Thyroid gland (tissue), 4 donors: ENCODE measurements around the gene WDR81. TPM values are rescaled to one million over a fixed set of nuclear protein-coding genes. Genes with fewer than 3 reads are reported as not detected.

Source experiments
- DNase-seq, 2 donors: peaks; one replicate each; pipeline ENCODE4 v3.0.0-alpha.2; 2019
- H3K27ac ChIP-seq, 3 donors: fragments of 200-600 bp; sonication (generic); 1 replicate in 2 of 3; 2 replicates in 1 of 3; pipeline ENCODE4 v1.5.1; 2016 to 2019; ENCODE audit warnings: mild to moderate bottlenecking in 1 of 3, moderate library complexity in 1 of 3
- H3K27me3 ChIP-seq: fragments of 200-600 bp; sonication (generic); one replicate; pipeline ENCODE4 v1.5.1; 2019
- H3K36me3 ChIP-seq, 2 donors: fragments of 200-600 bp; sonication (generic); one replicate each; pipeline ENCODE4 v1.5.1; 2016 to 2019
- H3K4me1 ChIP-seq, 2 donors: fragments of 200-600 bp; sonication (generic); one replicate each; pipeline ENCODE4 v1.5.1; 2017 to 2019
- H3K4me3 ChIP-seq, 3 donors: fragments of 200-600 bp; sonication (generic); replicated peaks in 1 of 3; 1 replicate in 2 of 3; 2 replicates in 1 of 3; pipeline ENCODE4 v1.5.1; 2016; ENCODE audit warnings: mild to moderate bottlenecking in 1 of 3
- H3K9me3 ChIP-seq: fragments of 200-600 bp; sonication (generic); one replicate; pipeline ENCODE4 v1.5.1; 2017
- POLR2A ChIP-seq, 2 donors: fragments of 450-650 bp; IDR thresholded peaks; one replicate each; pipeline ENCODE4 v1.6.1; 2017; ENCODE audit warnings: antibody characterized with exemption in 2 of 2, mild to moderate bottlenecking in 2 of 2, moderate library complexity in 1 of 2
- WGBS, 2 donors: methylation state at CpG; one replicate each; pipeline ENCODE4 v1.1.5; 2017; 5-methylcytosine and 5-hydroxymethylcytosine counted together
- intact Hi-C: fragments of 100-400 bp; cut with DNase I; formaldehyde crosslinking; loops from one replicate; pipeline ENCODE4 v1.15.1; 2023
- total RNA-seq, 4 donors: library from RNA; depleted of rRNA; stranded (reverse); fragments of >200 nt; gene quantifications; one replicate each; pipeline ENCODE4 v1.2.3, GENCODE V29; 2016
- TF ChIP-seq, protein P1 (sequence below), 6 experiments: fragments of 200-600 bp in 3 of 6; fragments of 450-650 bp in 3 of 6; sonication (generic) in 3 of 6; IDR thresholded peaks; one replicate each; pipeline ENCODE4 v1.5.1; 2016 to 2019; ENCODE audit warnings: antibody characterized with exemption in 6 of 6, mild to moderate bottlenecking in 2 of 6, inconsistent platforms in 1 of 6, moderate library complexity in 1 of 6

WDR81 gene
- total RNA-seq, 4 donors from 2014 or later: 25.6 to 31.0 (median 30.3) TPM

DNA sequence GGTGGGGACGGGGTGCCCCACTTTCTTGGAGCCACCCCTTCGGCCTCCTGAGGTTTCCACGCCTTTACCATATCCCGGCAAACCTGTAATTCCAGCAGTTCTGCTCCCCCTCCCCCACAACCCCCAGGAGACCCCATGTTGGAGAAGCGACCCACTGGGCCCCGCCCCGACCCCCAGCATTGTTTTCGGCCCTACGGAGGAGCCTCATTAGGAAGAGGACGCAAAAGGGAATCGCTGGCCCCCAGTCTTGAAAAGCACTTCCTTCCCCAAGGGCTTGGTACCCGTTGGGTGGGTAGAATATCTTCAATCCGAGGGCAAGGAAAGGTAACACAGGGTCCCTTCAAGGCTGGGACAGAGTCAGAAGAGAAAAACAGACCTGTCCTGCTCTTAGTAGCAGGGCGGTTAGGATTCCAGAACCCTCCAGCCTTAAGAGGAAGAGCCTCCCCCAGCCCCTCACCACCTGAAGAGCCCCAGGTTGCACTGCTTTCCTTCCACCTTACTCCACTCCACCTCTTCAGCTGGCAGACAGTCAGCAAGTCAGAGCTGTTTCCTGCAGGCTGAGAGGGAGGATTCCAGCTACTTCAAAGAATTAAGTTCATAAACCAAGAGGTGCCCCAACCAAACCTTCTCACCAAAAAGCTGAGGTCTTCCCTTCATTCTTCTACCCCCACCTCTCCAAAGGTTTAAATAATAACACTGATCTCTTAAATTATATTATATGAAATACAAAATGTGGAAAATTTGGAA, 13.5 kb upstream of the WDR81 start:
- Histone ChIP-seq H3K4me3 (peak overlapping the region in 2 of 3 donors; percentile 56 to 62), H3K4me1 (peaks cover 26 to 35% of the 10 kb centered on the region in 2 donors), H3K27ac (peak overlapping the region; percentile 58 to 71 (median 64)), H3K27me3 (no peaks in the 10 kb centered on the region), H3K36me3 (peaks cover 19 to 24% of the 10 kb centered on the region in 2 donors), H3K9me3 (no peaks in the 10 kb centered on the region)
- 25 to 31% methylated on average over 4 to 14 of the region's 14 CpGs for WGBS, 2 donors
- TF ChIP-seq, protein P1, sequence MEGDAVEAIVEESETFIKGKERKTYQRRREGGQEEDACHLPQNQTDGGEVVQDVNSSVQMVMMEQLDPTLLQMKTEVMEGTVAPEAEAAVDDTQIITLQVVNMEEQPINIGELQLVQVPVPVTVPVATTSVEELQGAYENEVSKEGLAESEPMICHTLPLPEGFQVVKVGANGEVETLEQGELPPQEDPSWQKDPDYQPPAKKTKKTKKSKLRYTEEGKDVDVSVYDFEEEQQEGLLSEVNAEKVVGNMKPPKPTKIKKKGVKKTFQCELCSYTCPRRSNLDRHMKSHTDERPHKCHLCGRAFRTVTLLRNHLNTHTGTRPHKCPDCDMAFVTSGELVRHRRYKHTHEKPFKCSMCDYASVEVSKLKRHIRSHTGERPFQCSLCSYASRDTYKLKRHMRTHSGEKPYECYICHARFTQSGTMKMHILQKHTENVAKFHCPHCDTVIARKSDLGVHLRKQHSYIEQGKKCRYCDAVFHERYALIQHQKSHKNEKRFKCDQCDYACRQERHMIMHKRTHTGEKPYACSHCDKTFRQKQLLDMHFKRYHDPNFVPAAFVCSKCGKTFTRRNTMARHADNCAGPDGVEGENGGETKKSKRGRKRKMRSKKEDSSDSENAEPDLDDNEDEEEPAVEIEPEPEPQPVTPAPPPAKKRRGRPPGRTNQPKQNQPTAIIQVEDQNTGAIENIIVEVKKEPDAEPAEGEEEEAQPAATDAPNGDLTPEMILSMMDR (IDR thresholded peaks at IDR 0.05): no peak
- TF ChIP-seq POLR2A (IDR thresholded peaks at IDR 0.05): no peak
- intact Hi-C loops: loop anchor here (5.0 to 10.0 kb wide), 2 partner anchors 39 to 136 kb away; no protein-coding TSS in a partner anchor
- DNase-seq: peak; percentile 36 to 37

- no peak overlapping the region for H3K27ac ChIP-seq
Measured at GRCh38 chr17:1711804-1712203, 12.7 kb upstream of the WDR81 start.

DNA sequence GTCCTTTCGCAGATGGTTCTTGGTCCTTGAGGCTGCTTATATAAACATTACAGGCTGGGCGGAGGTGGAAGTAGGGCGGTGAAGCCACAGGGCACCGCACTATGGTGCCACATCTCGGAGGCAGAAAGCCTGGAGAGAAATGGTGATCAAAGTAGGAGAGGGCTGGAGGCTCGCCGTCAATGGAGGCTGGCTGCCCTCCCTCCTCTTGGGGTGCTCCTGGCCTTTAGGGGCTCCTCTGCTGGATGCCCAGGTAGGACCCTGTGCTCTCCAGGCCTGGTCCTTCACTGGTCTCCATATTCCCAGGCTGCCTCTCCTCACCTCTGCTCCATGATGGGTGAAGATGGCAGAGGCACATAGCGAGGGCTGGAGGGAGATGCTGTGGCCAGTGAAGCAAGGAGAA, 12.2 kb upstream of the WDR81 start:
- Histone ChIP-seq H3K27ac (peak overlapping the region in 1 of 3 donors; percentile 100), H3K9me3 (no peaks in the 10 kb centered on the region), H3K36me3 (peaks cover 19 to 24% of the 10 kb centered on the region in 2 donors), H3K4me1 (peaks cover 26 to 35% of the 10 kb centered on the region in 2 donors), H3K4me3 (no peak overlapping the region), H3K27me3 (no peaks in the 10 kb centered on the region)
- intact Hi-C loops: loop anchor here (5.0 to 10.0 kb wide), 2 partner anchors 40 to 137 kb away; no protein-coding TSS in a partner anchor
- no peak for TF ChIP-seq POLR2A (IDR thresholded peaks at IDR 0.05)
- WGBS, 2 donors: 86 to 90% methylated on average over 8 of the region's 8 CpGs
- DNase-seq: no peak

More at GRCh38 chr17:1711804-1712203, 12.7 kb upstream of the WDR81 start:
- TF ChIP-seq, protein P1 (IDR thresholded peaks at IDR 0.05): no peak
- TF ChIP-seq POLR2A (IDR thresholded peaks at IDR 0.05): no peak
- H3K27me3 ChIP-seq: no peaks in the 10 kb centered on the region
- no peaks in the 10 kb centered on the region for H3K9me3 ChIP-seq
- peaks cover 26 to 35% of the 10 kb centered on the region in 2 donors for H3K4me1 ChIP-seq
- intact Hi-C loops: loop anchor here (5.0 to 10.0 kb wide), 2 partner anchors 40 to 137 kb away; no protein-coding TSS in a partner anchor
- H3K36me3 ChIP-seq: peaks cover 19 to 24% of the 10 kb centered on the region in 2 donors
- no peak overlapping the region for H3K4me3 ChIP-seq
- no peak for DNase-seq
- 76 to 85% methylated on average over 4 of the region's 4 CpGs for WGBS, 2 donors

DNA sequence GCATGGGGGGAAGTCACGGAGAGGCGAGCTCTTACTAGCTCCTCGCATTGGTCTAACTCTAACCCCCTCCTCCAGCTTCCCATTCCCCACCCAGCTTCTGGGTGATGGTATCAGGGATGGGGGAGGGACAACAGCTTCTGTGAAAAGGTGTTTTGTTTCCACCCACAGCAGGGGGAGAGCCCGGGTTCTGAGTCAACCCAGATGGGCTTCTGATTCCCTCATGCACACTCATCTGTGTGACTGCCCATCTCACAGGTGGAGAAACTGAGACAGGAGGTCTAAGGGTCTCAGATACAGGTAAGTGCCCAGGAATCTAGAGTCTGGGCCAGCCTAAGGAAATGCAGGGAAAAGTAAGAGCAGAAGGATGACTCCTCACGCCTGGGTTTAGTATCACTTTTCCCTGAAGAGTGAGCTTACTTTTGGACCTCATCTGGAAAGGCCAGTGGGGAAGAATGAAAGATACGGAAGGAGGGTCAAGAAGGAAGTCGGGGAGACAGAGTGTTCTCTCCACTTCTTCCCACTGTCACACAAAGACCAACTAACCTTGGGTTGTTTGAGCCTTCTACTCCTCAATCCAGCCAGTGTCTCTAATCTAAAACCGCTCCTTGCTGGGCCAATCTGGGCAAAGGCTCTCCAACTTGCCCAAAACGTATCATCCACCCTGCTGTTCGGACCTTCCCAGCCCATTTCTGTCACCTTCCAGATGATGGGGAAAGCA, 11.2 kb upstream of the WDR81 start:
- no peaks in the 10 kb centered on the region for H3K9me3 ChIP-seq
- H3K4me3 ChIP-seq: peak overlapping the region in 1 of 3 donors; percentile 99
- H3K27me3 ChIP-seq: no peaks in the 10 kb centered on the region
- peaks cover 26 to 42% of the 10 kb centered on the region in 2 donors for H3K4me1 ChIP-seq
- DNase-seq: no peak
- TF ChIP-seq, protein P1 (IDR thresholded peaks at IDR 0.05): no peak
- no peak for TF ChIP-seq POLR2A (IDR thresholded peaks at IDR 0.05)
- 73 to 76% methylated on average over 10 of the region's 10 CpGs for WGBS, 2 donors
- intact Hi-C loops: loop anchor here (5.0 to 10.0 kb wide), 2 partner anchors 41 to 139 kb away; no protein-coding TSS in a partner anchor
- H3K27ac ChIP-seq: peak overlapping the region; percentile 84 to 100 (median 98)
- peaks cover 19 to 24% of the 10 kb centered on the region in 2 donors for H3K36me3 ChIP-seq

DNA sequence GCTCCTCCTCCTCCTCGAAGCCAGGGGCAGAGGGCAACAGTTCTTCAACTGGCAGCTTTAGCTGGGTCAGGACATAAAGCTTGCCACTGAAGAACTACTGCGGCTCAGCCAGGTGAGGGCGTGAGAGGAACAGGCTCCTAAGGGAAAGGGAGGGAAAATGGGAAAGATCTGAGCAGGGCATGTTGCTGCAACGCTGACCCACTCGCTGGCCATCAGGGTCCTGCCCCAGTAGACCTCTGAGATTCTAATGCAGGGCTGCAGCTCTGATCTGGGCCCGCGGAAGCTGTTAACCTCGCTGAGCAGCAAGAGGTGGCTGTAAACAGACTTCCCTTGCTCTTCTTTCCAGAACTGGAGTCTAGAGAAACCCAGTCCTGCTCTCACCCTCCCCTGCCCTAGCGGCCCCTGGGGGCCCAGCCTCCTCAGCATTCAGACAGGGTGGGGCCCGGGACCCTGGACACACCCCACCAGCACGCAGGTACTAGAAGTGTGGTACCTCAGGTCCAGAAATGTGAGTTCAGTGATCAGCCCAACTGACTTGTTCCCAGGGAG, 10.6 kb upstream of the WDR81 start:
- TF ChIP-seq POLR2A (IDR thresholded peaks at IDR 0.05): no peak
- TF ChIP-seq, protein P1 (IDR thresholded peaks at IDR 0.05): peak in 2 of 6 experiments; percentile 15 to 20
- Histone ChIP-seq H3K9me3 (no peaks in the 10 kb centered on the region), H3K4me3 (peak overlapping the region in 2 of 3 donors; percentile 18 to 99), H3K36me3 (peaks cover 19 to 24% of the 10 kb centered on the region in 2 donors), H3K27me3 (no peaks in the 10 kb centered on the region), H3K4me1 (peaks cover 26 to 48% of the 10 kb centered on the region in 2 donors), H3K27ac (peak overlapping the region; percentile 84 to 100 (median 98))
- 9 to 14% methylated on average over 11 of the region's 11 CpGs for WGBS, 2 donors
- peak; percentile 24 to 28 for DNase-seq
- intact Hi-C loops: loop anchor here (5.0 to 10.0 kb wide), 2 partner anchors 42 to 139 kb away; no protein-coding TSS in a partner anchor
